Spinal cord (tissue), 10 donors: Measurements from ENCODE around the gene PYROXD2. TPM values are rescaled to one million over a fixed set of nuclear protein-coding genes. Genes with fewer than 3 reads are reported as not detected.

Experiments
- DNase-seq, 6 donors: peaks; one replicate each; pipeline versions ENCODE4 v3.0.0 to v3.0.0-alpha.2; 2013 to 2015; ENCODE audit warnings: low spot score in 6 of 6, low read depth in 4 of 6
- H3K27ac ChIP-seq: one replicate; pipeline ENCODE4 v1.5.1; 2013; ENCODE audit warnings: low read depth, low read length, control low read depth
- H3K27me3 ChIP-seq: one replicate; pipeline ENCODE4 v1.6.1; 2013; ENCODE audit warnings: low read length; ENCODE audit not compliant: control insufficient read depth, insufficient read depth
- H3K36me3 ChIP-seq: one replicate; pipeline ENCODE4 v1.6.1; 2013; ENCODE audit warnings: low read length; ENCODE audit not compliant: control insufficient read depth, insufficient read depth
- H3K4me1 ChIP-seq: one replicate; pipeline ENCODE4 v1.6.1; 2013; ENCODE audit warnings: low read length; ENCODE audit not compliant: control insufficient read depth, insufficient read depth
- H3K4me3 ChIP-seq: one replicate; pipeline ENCODE4 v1.5.1; 2013; ENCODE audit warnings: low read depth, low read length, control low read depth
- H3K9me3 ChIP-seq: one replicate; pipeline ENCODE4 v1.6.1; 2013; ENCODE audit warnings: low read length; ENCODE audit not compliant: control insufficient read depth, insufficient read depth
- WGBS: methylation state at CpG from one replicate; pipeline ENCODE4 v1.1.5; 2013; ENCODE audit warnings: missing lambda C conversion rate; ENCODE audit not compliant: insufficient coverage; 5-methylcytosine and 5-hydroxymethylcytosine counted together
- long read RNA-seq, 4 donors: transcript quantifications; one replicate each; lab custom pipeline, GENCODE V29; 2026
- polyA plus RNA-seq, 2 donors: library from polyadenylated mRNA; unstranded; fragments of 120-200 nt; gene quantifications; one replicate each; pipeline ENCODE4 v1.2.1, GENCODE V29; 2013; ENCODE audit not compliant: insufficient read length in 2 of 2
- total RNA-seq, 2 donors: library from RNA; depleted of rRNA in 1 of 2; stranded (reverse); fragments of 120-200 nt in 1 of 2; fragments of >200 nt in 1 of 2; gene quantifications; one replicate each; pipeline versions ENCODE4 v1.2.3 to v1.2.4, GENCODE V29; 2013 to 2014
- donor health status: healthy.

Gene PYROXD2
- total RNA-seq: 10 to 100 TPM in 1 of 2 donors, 1 to 10 TPM in 1; 3.7 to 18.5 TPM
- polyA plus RNA-seq: 10 to 100 TPM; 13.2 to 18.7 TPM
- long read RNA-seq, donor 1, partial matches to known transcripts: 0 of 3 reads
- long read RNA-seq, donor 1, other reads (novel, unspliced or antisense): 0 of 3 reads
- long read RNA-seq, donor 2: 0 reads
- long read RNA-seq, donor 3: 0 reads
- long read RNA-seq, donor 4, partial matches to known transcripts: 0 of 1 reads
- long read RNA-seq, donor 4, other reads (novel, unspliced or antisense): 0 of 1 reads

- peaks cover 17% of the 10 kb centered on the region for H3K4me1 ChIP-seq
- H3K4me3 ChIP-seq: peak within 1 kb of the TSS; percentile 56
- no peaks in the 10 kb centered on the region for H3K9me3 ChIP-seq
- WGBS: 29% methylated on average over 22 of the region's 25 CpGs
- peak within 1 kb of the TSS; percentile 49 for H3K27ac ChIP-seq
- no peaks in the 10 kb centered on the region for H3K27me3 ChIP-seq
- peak; percentile 31 to 91 (median 58) for DNase-seq
- peaks cover 44% of the 10 kb centered on the region for H3K36me3 ChIP-seq
Measured at GRCh38 chr10:98414932-98415730, at the start of gene PYROXD2. PYROXD2 (minus strand) TSS chr10:98415182; CDS start chr10:98415135, 47 bp downstream.

- peaks cover 13% of the 10 kb centered on the region for H3K4me1 ChIP-seq
- H3K27ac ChIP-seq: no peak overlapping the region
- no peak overlapping the region for H3K4me3 ChIP-seq
- no peaks in the 10 kb centered on the region for H3K36me3 ChIP-seq
- H3K9me3 ChIP-seq: no peaks in the 10 kb centered on the region
- H3K27me3 ChIP-seq: peaks cover 4% of the 10 kb centered on the region
- no peak for DNase-seq
- WGBS: 75% methylated on average over 4 of the region's 8 CpGs
Measured at GRCh38 chr10:98463976-98464754, 49.2 kb upstream of the PYROXD2 start.

GRCh38 chr10:98463016-98463415 lies 48.0 kb upstream of the PYROXD2 start:
- Histone ChIP-seq H3K4me1 (peaks cover 11% of the 10 kb centered on the region), H3K27ac (no peak overlapping the region), H3K9me3 (no peaks in the 10 kb centered on the region), H3K36me3 (no peaks in the 10 kb centered on the region), H3K27me3 (peaks cover 4% of the 10 kb centered on the region), H3K4me3 (no peak overlapping the region)
- 94% methylated on average over 2 of the region's 6 CpGs for WGBS
- DNase-seq: no peak

- H3K36me3 ChIP-seq: no peaks in the 10 kb centered on the region
- no peak for DNase-seq
- no peak overlapping the region for H3K4me3 ChIP-seq
- no peaks in the 10 kb centered on the region for H3K27me3 ChIP-seq
- H3K9me3 ChIP-seq: no peaks in the 10 kb centered on the region
- no peak overlapping the region for H3K27ac ChIP-seq
- whole genome bisulfite sequencing: 100% methylated on average over 2 of the region's 3 CpGs
- H3K4me1 ChIP-seq: peaks cover 2% of the 10 kb centered on the region
Measured at GRCh38 chr10:98461500-98461842, 46.5 kb upstream of the PYROXD2 start.

GRCh38 chr10:98460837-98461499 lies 46.0 kb upstream of the PYROXD2 start:
- WGBS: 89% methylated on average over 3 of the region's 3 CpGs

GRCh38 chr10:98458809-98459784 lies 44.1 kb upstream of the PYROXD2 start:
- no peak for DNase-seq
- Histone ChIP-seq H3K4me1 (peaks cover 7% of the 10 kb centered on the region), H3K27ac (no peak overlapping the region), H3K36me3 (no peaks in the 10 kb centered on the region), H3K27me3 (no peaks in the 10 kb centered on the region), H3K9me3 (no peaks in the 10 kb centered on the region), H3K4me3 (no peak overlapping the region)
- WGBS: 82% methylated on average over 7 of the region's 15 CpGs

More at GRCh38 chr10:98460837-98461499, 46.0 kb upstream of the PYROXD2 start:
- Histone ChIP-seq H3K36me3 (no peaks in the 10 kb centered on the region), H3K4me3 (no peak overlapping the region), H3K27me3 (no peaks in the 10 kb centered on the region), H3K9me3 (no peaks in the 10 kb centered on the region), H3K4me1 (peaks cover 6% of the 10 kb centered on the region), H3K27ac (no peak overlapping the region)
- DNase-seq: peak in 1 of 6 donors; percentile 24

- Histone ChIP-seq H3K4me1 (peaks cover 7% of the 10 kb centered on the region), H3K27ac (no peak overlapping the region), H3K9me3 (no peaks in the 10 kb centered on the region), H3K36me3 (no peaks in the 10 kb centered on the region), H3K27me3 (no peaks in the 10 kb centered on the region), H3K4me3 (no peak overlapping the region)
- 70% methylated on average over 8 of the region's 8 CpGs for WGBS
- DNase-seq: no peak
Measured at GRCh38 chr10:98457721-98458120, 42.7 kb upstream of the PYROXD2 start.

- WGBS: 89% methylated on average over 5 of the region's 12 CpGs
- no peak for DNase-seq
- H3K4me3 ChIP-seq: no peak overlapping the region
- no peaks in the 10 kb centered on the region for H3K27me3 ChIP-seq
- no peaks in the 10 kb centered on the region for H3K9me3 ChIP-seq
- H3K36me3 ChIP-seq: no peaks in the 10 kb centered on the region
- no peak overlapping the region for H3K27ac ChIP-seq
- H3K4me1 ChIP-seq: peaks cover 7% of the 10 kb centered on the region
Measured at GRCh38 chr10:98456686-98457482, 41.9 kb upstream of the PYROXD2 start.
